ENCODE measurements around the gene MT1X.

MT1X gene

DNA sequence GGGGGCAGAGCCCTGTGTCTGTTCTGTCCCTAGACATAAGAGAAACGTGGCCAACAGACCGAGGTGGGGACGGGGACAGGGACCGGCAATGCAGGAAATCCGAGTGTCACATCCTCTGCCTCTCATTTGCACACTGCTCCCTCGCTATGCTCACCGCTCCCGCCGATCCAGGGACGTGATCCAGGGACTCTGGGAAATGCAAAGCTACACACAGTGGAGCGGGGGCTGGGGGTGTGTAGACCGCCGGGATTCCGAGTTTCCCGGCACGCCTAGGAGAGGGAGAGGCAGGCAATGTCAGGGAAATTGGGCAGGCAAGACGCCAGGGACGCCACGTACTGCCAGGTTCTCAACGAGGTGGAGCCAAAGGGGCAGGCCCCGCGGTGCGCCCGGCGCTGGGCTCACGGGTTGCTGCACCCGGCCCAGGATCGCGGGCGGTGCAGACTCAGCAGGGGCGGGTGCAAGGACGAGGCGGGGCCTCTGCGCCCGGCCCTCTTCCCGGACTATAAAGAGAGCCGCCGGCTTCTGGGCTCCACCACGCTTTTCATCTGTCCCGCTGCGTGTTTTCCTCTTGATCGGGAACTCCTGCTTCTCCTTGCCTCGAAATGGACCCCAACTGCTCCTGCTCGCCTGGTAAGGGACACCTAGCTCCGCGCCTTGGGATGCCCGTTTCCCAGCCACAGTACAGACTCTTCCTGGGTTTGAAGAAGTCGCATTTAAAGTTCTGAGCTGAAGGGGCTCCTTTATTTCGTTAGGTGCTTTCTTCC is at the start of gene MT1X:
Gene MT1X, plus strand, starts transcription at position 532 of the 764 bp plus-strand sequence. Its CDS starts 71 bp downstream, at position 603.
- Histone ChIP-seq H3K27ac (ENCODE audit: low read length) (no peak within 1 kb of the TSS), H3K4me1 (ENCODE audit: low read length) (peaks cover 14% of the 10 kb centered on the region), H2AFZ (ENCODE audit: low read depth, low read length) (peak within 1 kb of the TSS; percentile 96), H3K36me3 (replicated peaks; ENCODE audit: low read depth, low read length) (no peaks in the 10 kb centered on the region), H3K9me3 (ENCODE audit: insufficient read depth, low read length) (no peaks in the 10 kb centered on the region), H4K20me1 (ENCODE audit: insufficient read depth, low read length) (no peaks in the 10 kb centered on the region), H3K9ac (ENCODE audit: low read length) (peak within 1 kb of the TSS; percentile 78), H3K27me3 (ENCODE audit: low read depth, low read length) (no peaks in the 10 kb centered on the region), H3K4me2 (ENCODE audit: low read length) (peak within 1 kb of the TSS; percentile 99), H3K4me3 (ENCODE audit: low read length) (peak within 1 kb of the TSS; percentile 94), H3K79me2 (ENCODE audit: low read length) (no peaks in the 10 kb centered on the region)
- TF ChIP-seq, protein P1, sequence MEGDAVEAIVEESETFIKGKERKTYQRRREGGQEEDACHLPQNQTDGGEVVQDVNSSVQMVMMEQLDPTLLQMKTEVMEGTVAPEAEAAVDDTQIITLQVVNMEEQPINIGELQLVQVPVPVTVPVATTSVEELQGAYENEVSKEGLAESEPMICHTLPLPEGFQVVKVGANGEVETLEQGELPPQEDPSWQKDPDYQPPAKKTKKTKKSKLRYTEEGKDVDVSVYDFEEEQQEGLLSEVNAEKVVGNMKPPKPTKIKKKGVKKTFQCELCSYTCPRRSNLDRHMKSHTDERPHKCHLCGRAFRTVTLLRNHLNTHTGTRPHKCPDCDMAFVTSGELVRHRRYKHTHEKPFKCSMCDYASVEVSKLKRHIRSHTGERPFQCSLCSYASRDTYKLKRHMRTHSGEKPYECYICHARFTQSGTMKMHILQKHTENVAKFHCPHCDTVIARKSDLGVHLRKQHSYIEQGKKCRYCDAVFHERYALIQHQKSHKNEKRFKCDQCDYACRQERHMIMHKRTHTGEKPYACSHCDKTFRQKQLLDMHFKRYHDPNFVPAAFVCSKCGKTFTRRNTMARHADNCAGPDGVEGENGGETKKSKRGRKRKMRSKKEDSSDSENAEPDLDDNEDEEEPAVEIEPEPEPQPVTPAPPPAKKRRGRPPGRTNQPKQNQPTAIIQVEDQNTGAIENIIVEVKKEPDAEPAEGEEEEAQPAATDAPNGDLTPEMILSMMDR (IDR thresholded peaks at IDR 0.05; ENCODE audit: low read depth, low read length): no peak
- no peak for TF ChIP-seq EZH2phosphoT487 (IDR thresholded peaks at IDR 0.05; ENCODE audit: low read depth)

DNA sequence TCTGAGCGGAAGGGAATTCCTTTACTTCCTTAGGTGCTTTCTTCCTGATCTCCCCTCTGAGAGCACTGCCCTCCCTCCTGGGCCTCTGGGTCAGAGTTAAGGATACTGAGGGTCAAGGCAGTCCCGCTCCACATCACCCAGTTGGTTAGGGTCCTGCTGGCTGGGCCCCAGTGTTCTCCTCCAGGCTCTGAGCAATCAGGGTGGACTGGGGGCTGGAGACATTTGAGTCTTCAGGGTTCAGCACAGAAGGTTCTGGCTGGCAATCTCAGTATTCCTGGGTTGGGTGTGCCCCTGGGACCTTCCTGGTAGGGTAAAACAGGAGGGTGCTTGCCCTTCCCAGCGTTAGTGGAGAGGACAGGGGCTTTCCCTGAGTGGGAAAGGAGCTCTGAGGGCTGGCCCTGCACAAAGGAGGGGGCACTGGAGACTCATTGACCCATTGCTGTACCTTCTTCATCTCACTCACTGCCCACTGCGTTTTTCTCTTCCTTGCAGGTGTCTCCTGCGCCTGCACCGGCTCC is 49.4 kb upstream of the MT1X start:
- TF ChIP-seq, protein P1 (IDR thresholded peaks at IDR 0.05; ENCODE audit: low read depth, low read length): no peak
- TF ChIP-seq EZH2phosphoT487 (IDR thresholded peaks at IDR 0.05; ENCODE audit: low read depth): no peak
- Histone ChIP-seq H3K27ac (ENCODE audit: low read length) (no peak overlapping the region), H3K9me3 (ENCODE audit: insufficient read depth, low read length) (no peaks in the 10 kb centered on the region), H3K4me2 (ENCODE audit: low read length) (no peak overlapping the region), H3K9ac (ENCODE audit: low read length) (no peak overlapping the region), H3K79me2 (ENCODE audit: low read length) (no peaks in the 10 kb centered on the region), H4K20me1 (ENCODE audit: insufficient read depth, low read length) (no peaks in the 10 kb centered on the region), H3K4me1 (ENCODE audit: low read length) (peaks cover 24% of the 10 kb centered on the region), H3K27me3 (ENCODE audit: low read depth, low read length) (peaks cover 29% of the 10 kb centered on the region), H3K4me3 (ENCODE audit: low read length) (no peak overlapping the region), H2AFZ (ENCODE audit: low read depth, low read length) (no peak overlapping the region), H3K36me3 (replicated peaks; ENCODE audit: low read depth, low read length) (no peaks in the 10 kb centered on the region)

DNA sequence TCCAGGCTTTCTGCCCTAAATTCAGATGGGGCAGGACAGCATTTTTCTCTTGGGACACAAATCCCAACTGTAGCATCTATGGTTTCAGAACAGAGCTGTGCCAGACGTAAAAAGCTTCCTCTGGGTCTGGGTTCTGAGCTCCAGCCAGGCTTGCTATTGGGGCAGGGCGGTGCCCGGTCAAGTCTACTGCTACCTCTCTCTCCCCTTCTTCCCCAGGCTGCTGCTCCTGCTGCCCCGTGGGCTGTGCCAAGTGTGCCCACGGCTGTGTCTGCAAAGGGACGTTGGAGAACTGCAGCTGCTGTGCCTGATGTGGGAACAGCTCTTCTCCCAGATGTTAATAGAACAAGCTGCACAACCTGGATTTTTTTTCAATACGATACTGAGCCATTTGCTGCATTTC is 48.7 kb upstream of the MT1X start:
- Histone ChIP-seq H3K9ac (ENCODE audit: low read length) (no peak overlapping the region), H3K79me2 (ENCODE audit: low read length) (no peaks in the 10 kb centered on the region), H3K4me2 (ENCODE audit: low read length) (no peak overlapping the region), H3K27ac (ENCODE audit: low read length) (no peak overlapping the region), H2AFZ (ENCODE audit: low read depth, low read length) (no peak overlapping the region), H3K4me1 (ENCODE audit: low read length) (peaks cover 24% of the 10 kb centered on the region), H4K20me1 (ENCODE audit: insufficient read depth, low read length) (no peaks in the 10 kb centered on the region), H3K4me3 (ENCODE audit: low read length) (no peak overlapping the region), H3K27me3 (ENCODE audit: low read depth, low read length) (peaks cover 29% of the 10 kb centered on the region), H3K36me3 (replicated peaks; ENCODE audit: low read depth, low read length) (no peaks in the 10 kb centered on the region), H3K9me3 (ENCODE audit: insufficient read depth, low read length) (no peaks in the 10 kb centered on the region)
- no peak for TF ChIP-seq EZH2phosphoT487 (IDR thresholded peaks at IDR 0.05; ENCODE audit: low read depth)
- TF ChIP-seq, protein P1 (IDR thresholded peaks at IDR 0.05; ENCODE audit: low read depth, low read length): no peak

DNA sequence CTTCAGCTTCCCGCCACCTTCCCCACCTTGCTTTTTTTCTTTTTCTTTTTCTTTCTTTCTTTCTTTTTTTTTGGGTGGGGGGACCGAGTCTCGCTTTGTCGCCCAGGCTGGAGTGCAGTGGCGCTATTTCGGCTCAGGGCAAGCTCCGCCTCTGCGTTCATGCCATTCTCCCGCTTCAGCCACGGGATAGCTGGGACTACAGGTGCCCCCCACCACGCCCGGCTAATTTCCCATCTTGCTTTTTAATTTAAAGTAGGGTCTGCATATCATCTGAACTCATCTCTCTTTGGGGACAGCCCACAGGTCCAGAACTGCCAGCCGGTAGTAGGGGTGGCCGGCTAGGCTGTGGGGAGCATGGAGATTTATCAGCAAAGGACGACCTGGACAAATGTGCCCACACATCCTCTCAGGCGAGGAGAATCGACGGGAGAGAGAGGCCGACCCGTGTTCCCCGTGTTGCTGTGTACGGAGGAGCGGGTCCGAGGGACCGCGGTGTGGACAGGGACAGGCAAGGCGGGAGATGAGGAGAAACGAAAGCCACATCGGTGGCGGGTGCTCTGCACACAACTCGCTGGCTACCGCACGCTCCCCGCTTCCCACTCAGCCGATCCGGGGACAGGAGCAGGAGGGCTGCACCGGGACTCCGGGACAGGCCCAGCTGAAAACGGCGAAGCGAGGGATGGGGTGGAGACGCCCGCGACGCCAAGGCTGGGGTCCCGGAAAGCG is 47.4 kb upstream of the MT1X start:
- no peak overlapping the region for H3K4me2 ChIP-seq (ENCODE audit: low read length)
- no peak overlapping the region for H3K27ac ChIP-seq (ENCODE audit: low read length)
- H2AFZ ChIP-seq (ENCODE audit: low read depth, low read length): no peak overlapping the region
- peaks cover 37% of the 10 kb centered on the region for H3K27me3 ChIP-seq (ENCODE audit: low read depth, low read length)
- H3K4me1 ChIP-seq (ENCODE audit: low read length): peaks cover 11% of the 10 kb centered on the region
- H3K4me3 ChIP-seq (ENCODE audit: low read length): no peak overlapping the region
- H3K9me3 ChIP-seq (ENCODE audit: insufficient read depth, low read length): no peaks in the 10 kb centered on the region
- no peaks in the 10 kb centered on the region for H3K36me3 ChIP-seq (replicated peaks; ENCODE audit: low read depth, low read length)
- no peaks in the 10 kb centered on the region for H3K79me2 ChIP-seq (ENCODE audit: low read length)
- no peaks in the 10 kb centered on the region for H4K20me1 ChIP-seq (ENCODE audit: insufficient read depth, low read length)
- TF ChIP-seq, protein P1 (IDR thresholded peaks at IDR 0.05; ENCODE audit: low read depth, low read length): no peak
- TF ChIP-seq EZH2phosphoT487 (IDR thresholded peaks at IDR 0.05; ENCODE audit: low read depth): no peak
- no peak overlapping the region for H3K9ac ChIP-seq (ENCODE audit: low read length)
